NCI-H524 (cell line): ENCODE data around the gene EFS.

ENCODE experiments used
- DNase-seq, 2 experiments: peaks; one replicate each; lab custom pipeline; 2025; lab: John Stamatoyannopoulos, UW

EFS gene

GRCh38 chr14:23379366-23380196 is 14.6 kb upstream of the EFS start:
- DNase-seq: peak; percentile 56 to 80

- no peak for DNase-seq
Measured at GRCh38 chr14:23378612-23379220, 13.7 kb upstream of the EFS start.

GRCh38 chr14:23377573-23378563 is 12.9 kb upstream of the EFS start:
- no peak for DNase-seq

- no peak for DNase-seq
Measured at GRCh38 chr14:23377198-23377550, 12.2 kb upstream of the EFS start.

GRCh38 chr14:23376482-23377197 is 11.7 kb upstream of the EFS start, which contains the start of gene CMTM5:
Gene CMTM5, plus strand, starts transcription at chr14:23377046. Its CDS starts 206 bp downstream, at chr14:23377252.
- peak; percentile 85 to 91 for DNase-seq

GRCh38 chr14:23375527-23376251 is 10.7 kb upstream of the EFS start:
- no peak for DNase-seq

GRCh38 chr14:23373041-23373440 is 8.1 kb upstream of the EFS start:
- DNase-seq: no peak

GRCh38 chr14:23372509-23372908 is 7.5 kb upstream of the EFS start, which contains the start of gene IL25:
Gene IL25, plus strand, starts transcription at chr14:23372809.
- DNase-seq: no peak

- DNase-seq: no peak
Measured at GRCh38 chr14:23371865-23372264, 6.9 kb upstream of the EFS start.

- no peak for DNase-seq
Measured at GRCh38 chr14:23370221-23370620, 5.2 kb upstream of the EFS start.

- DNase-seq: peak; percentile 94 to 95
Measured at GRCh38 chr14:23366426-23366921, 1.5 kb upstream of the EFS start.

GRCh38 chr14:23365732-23366425 is 907 bp upstream of the EFS start:
- DNase-seq: peak; percentile 94 to 97

GRCh38 chr14:23364164-23365035 is 572 bp downstream of the EFS start:
- DNase-seq: peak; percentile 47 to 83

- no peak for DNase-seq
Measured at GRCh38 chr14:23362200-23362599, 2.8 kb downstream of the EFS start.

GRCh38 chr14:23361763-23362162 is 3.2 kb downstream of the EFS start:
- no peak for DNase-seq

GRCh38 chr14:23361320-23361719 is 3.7 kb downstream of the EFS start:
- no peak for DNase-seq

- DNase-seq: no peak
Measured at GRCh38 chr14:23360496-23360895, 4.5 kb downstream of the EFS start.

GRCh38 chr14:23359722-23360447 is 5.1 kb downstream of the EFS start:
- DNase-seq: no peak
